NT2/D1 (cell line): Measurements from ENCODE around the gene SCTR.

Source experiments
- SUZ12 ChIP-seq: IDR thresholded peaks from 2 replicates; pipeline ENCODE4 v1.6.1; 2011; ENCODE audit not compliant: insufficient read length, insufficient read depth; ENCODE audit errors: extremely low read depth
- YY1 ChIP-seq: IDR thresholded peaks from 2 replicates; pipeline ENCODE4 v1.6.1; 2011; ENCODE audit not compliant: insufficient read length, insufficient read depth
- ZNF274 ChIP-seq: IDR thresholded peaks from 2 replicates; pipeline ENCODE4 v1.6.1; 2011; ENCODE audit warnings: mild to moderate bottlenecking, low read depth, low read length

- TF ChIP-seq YY1 (no peak), ZNF274 (no peak), SUZ12 (no peak)
Observed at GRCh38 chr2:119468154-119468955, 55.9 kb downstream of the SCTR start.
